Thoracic aorta (tissue), 2 donors: Measurements from ENCODE around the gene P2RX3. TPM values are rescaled to one million over a fixed set of nuclear protein-coding genes. Genes with fewer than 3 reads are reported as not detected.

Experiments
- ATAC-seq: fragments of 150-250 bp; one replicate; pipeline ENCODE4 v1.8.0; 2017; ENCODE audit warnings: low read depth; ENCODE audit not compliant: insufficient number of reproducible peaks, low FRiP score
- DNase-seq: peaks from one replicate; pipeline ENCODE4 v3.0.0-alpha.2; 2020; ENCODE audit warnings: low spot score
- H3K27ac ChIP-seq, 2 donors: fragments of 200-600 bp; sonication (generic); 1 replicate in 1 of 2; 2 replicates in 1 of 2; pipeline ENCODE4 v1.5.1; 2016; ENCODE audit warnings: mild to moderate bottlenecking in 2 of 2, moderate library complexity in 2 of 2
- H3K27me3 ChIP-seq: fragments of 200-600 bp; sonication (generic); replicated peaks from 2 replicates; pipeline ENCODE4 v1.6.0; 2016; ENCODE audit warnings: mild to moderate bottlenecking; ENCODE audit not compliant: insufficient read depth
- H3K36me3 ChIP-seq: fragments of 200-600 bp; sonication (generic); one replicate; pipeline ENCODE4 v1.5.1; 2016
- H3K4me1 ChIP-seq, 2 donors: fragments of 200-600 bp; sonication (generic); 1 replicate in 1 of 2; 2 replicates in 1 of 2; pipeline versions ENCODE4 v1.5.1 to v1.6.0; 2016; ENCODE audit warnings: low read depth in 2 of 2, mild to moderate bottlenecking in 1 of 2; ENCODE audit not compliant: control insufficient read depth in 1 of 2
- H3K4me3 ChIP-seq: fragments of 200-600 bp; sonication (generic); 2 replicates; pipeline ENCODE4 v1.5.1; 2016; ENCODE audit warnings: mild to moderate bottlenecking
- H3K9me3 ChIP-seq: fragments of 200-600 bp; sonication (generic); 2 replicates; pipeline ENCODE4 v1.5.1; 2016
- CTCF ChIP-seq: fragments of 200-600 bp; sonication (generic); IDR thresholded peaks from one replicate; pipeline ENCODE4 v1.5.1; 2019; ENCODE audit warnings: antibody characterized with exemption
- total RNA-seq, 2 donors: library from RNA; depleted of rRNA; stranded (reverse); fragments of >200 nt; gene quantifications; one replicate each; pipeline versions ENCODE4 v1.1.0 to v1.2.3, GENCODE V29; 2016

The P2RX3 gene
- total RNA-seq, 2 donors from 2014 or later, result not detected

GRCh38 chr11:57353852-57354251 is 15.7 kb downstream of the P2RX3 start:
- DNase-seq (no peak), ATAC-seq (no peak)
- Histone ChIP-seq H3K9me3 (no peaks in the 10 kb centered on the region), H3K27me3 (no peaks in the 10 kb centered on the region), H3K27ac (no peak overlapping the region), H3K4me3 (no peak overlapping the region), H3K36me3 (no peaks in the 10 kb centered on the region), H3K4me1 (no peaks in the 10 kb centered on the region)
- no peak for TF ChIP-seq CTCF

- Histone ChIP-seq H3K27ac (no peak overlapping the region), H3K36me3 (no peaks in the 10 kb centered on the region), H3K4me3 (no peak overlapping the region), H3K9me3 (no peaks in the 10 kb centered on the region), H3K4me1 (no peaks in the 10 kb centered on the region), H3K27me3 (no peaks in the 10 kb centered on the region)
- ATAC-seq, result no peak
- DNase-seq, result no peak
- TF ChIP-seq CTCF, result no peak
Observed at GRCh38 chr11:57354699-57355098, 16.5 kb downstream of the P2RX3 start.

- H3K27me3 ChIP-seq, result no peaks in the 10 kb centered on the region
- no peak overlapping the region for H3K4me3 ChIP-seq
- no peaks in the 10 kb centered on the region for H3K4me1 ChIP-seq
- H3K36me3 ChIP-seq, result no peaks in the 10 kb centered on the region
- H3K27ac ChIP-seq, result no peak overlapping the region
- DNase-seq (no peak), ATAC-seq (no peak)
- H3K9me3 ChIP-seq, result no peaks in the 10 kb centered on the region
- no peak for TF ChIP-seq CTCF
Observed at GRCh38 chr11:57356268-57356667, 18.1 kb downstream of the P2RX3 start.

GRCh38 chr11:57357310-57357709 is 19.2 kb downstream of the P2RX3 start:
- ATAC-seq (no peak), DNase-seq (no peak)
- no peak for TF ChIP-seq CTCF
- Histone ChIP-seq H3K4me3 (no peak overlapping the region), H3K27me3 (no peaks in the 10 kb centered on the region), H3K9me3 (no peaks in the 10 kb centered on the region), H3K4me1 (no peaks in the 10 kb centered on the region), H3K36me3 (no peaks in the 10 kb centered on the region), H3K27ac (no peak overlapping the region)

GRCh38 chr11:57357856-57358255 is 19.7 kb downstream of the P2RX3 start:
- Histone ChIP-seq H3K4me1 (no peaks in the 10 kb centered on the region), H3K27ac (no peak overlapping the region), H3K36me3 (no peaks in the 10 kb centered on the region), H3K4me3 (no peak overlapping the region), H3K27me3 (no peaks in the 10 kb centered on the region), H3K9me3 (no peaks in the 10 kb centered on the region)
- DNase-seq (no peak), ATAC-seq (no peak)
- TF ChIP-seq CTCF, result no peak
